Measurements from ENCODE around the gene PTPN21.
"Not testable (repeated sequence)": the region's sequence is repeated elsewhere in the genome, so short reads cannot be mapped to it uniquely, and the experiment has no call there.

The PTPN21 gene

DNA sequence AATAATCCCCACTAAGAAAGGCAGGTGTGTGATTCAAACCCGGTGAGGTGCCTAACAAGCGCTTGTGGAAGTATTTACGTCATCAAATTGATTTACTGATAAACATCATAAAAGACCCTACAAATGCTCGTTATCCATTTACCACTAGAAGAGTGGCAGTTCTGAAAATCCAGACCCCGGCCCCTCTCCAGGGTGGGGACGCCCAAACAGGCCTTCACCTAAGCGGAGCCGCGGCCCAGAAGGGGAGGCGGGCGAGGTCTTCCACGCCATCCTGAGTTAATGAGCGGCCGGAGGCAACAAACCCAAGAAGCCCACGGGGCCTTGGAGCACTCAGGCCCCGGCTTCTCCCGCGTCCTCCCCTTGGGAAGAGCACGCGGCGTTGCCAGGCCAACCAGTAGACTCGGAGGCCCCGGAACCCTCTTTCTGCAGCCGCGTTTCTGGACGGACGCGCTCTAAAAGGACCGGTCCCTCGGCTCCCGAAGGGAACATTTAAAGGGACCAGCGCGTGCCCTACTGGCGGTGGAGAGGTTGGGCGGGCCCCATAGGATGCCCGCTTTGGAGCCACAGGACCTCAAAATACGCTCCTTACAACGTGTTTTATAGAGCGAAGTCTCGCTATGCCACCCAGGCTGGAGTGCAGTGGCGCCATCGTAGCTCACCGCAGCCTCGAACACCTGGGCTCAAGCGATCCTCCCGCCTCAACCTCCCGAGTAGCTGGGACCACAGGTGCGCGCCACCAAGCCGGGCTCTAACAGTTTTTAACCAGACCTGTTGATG, 3.5 kb downstream of the PTPN21 start:
- H3K4me3 ChIP-seq (ENCODE audit: low read length) = peak overlapping the region; percentile 19
- peak overlapping the region; percentile 3 for H3K9ac ChIP-seq (ENCODE audit: low read length)
- H3K9me3 ChIP-seq (ENCODE audit: control insufficient read depth, low read depth, low read length) = no peaks in the 10 kb centered on the region
- H3K27ac ChIP-seq (ENCODE audit: low read length) = no peak overlapping the region
- peaks cover 7% of the 10 kb centered on the region for H3K27me3 ChIP-seq (ENCODE audit: control insufficient read depth, insufficient read depth, low read length)
- peaks cover 19% of the 10 kb centered on the region for H3K36me3 ChIP-seq (ENCODE audit: control insufficient read depth, low read depth, low read length)
- H3K4me1 ChIP-seq (ENCODE audit: control insufficient read depth, low read depth, low read length) = peaks cover 13% of the 10 kb centered on the region

DNA sequence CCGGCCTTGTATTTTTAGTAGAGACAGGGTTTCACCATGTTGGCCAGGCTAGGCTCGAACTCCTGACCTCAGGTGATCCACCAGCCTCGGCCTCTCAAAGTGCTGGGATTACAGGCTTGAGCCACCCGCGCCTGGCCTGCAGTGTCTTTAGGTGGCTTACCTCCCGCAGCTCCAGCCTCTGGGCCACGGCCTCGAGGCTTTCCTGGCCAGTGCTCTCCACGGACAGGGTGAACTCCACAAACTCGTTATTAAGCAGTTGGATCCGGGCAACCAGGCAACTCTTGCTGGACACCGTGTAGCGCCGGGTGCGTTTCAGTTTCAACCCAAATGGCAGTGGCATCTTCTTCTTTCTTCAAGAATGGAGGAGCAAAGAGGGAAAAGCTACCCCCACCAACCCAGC, 4.7 kb downstream of the PTPN21 start:
- Histone ChIP-seq H3K4me1 (ENCODE audit: control insufficient read depth, low read depth, low read length) (peaks cover 1% of the 10 kb centered on the region), H3K4me3 (ENCODE audit: low read length) (no peak overlapping the region), H3K9me3 (ENCODE audit: control insufficient read depth, low read depth, low read length) (no peaks in the 10 kb centered on the region), H3K9ac (ENCODE audit: low read length) (no peak overlapping the region), H3K27me3 (ENCODE audit: control insufficient read depth, insufficient read depth, low read length) (peaks cover 7% of the 10 kb centered on the region), H3K36me3 (ENCODE audit: control insufficient read depth, low read depth, low read length) (peaks cover 19% of the 10 kb centered on the region), H3K27ac (ENCODE audit: low read length) (no peak overlapping the region)

DNA sequence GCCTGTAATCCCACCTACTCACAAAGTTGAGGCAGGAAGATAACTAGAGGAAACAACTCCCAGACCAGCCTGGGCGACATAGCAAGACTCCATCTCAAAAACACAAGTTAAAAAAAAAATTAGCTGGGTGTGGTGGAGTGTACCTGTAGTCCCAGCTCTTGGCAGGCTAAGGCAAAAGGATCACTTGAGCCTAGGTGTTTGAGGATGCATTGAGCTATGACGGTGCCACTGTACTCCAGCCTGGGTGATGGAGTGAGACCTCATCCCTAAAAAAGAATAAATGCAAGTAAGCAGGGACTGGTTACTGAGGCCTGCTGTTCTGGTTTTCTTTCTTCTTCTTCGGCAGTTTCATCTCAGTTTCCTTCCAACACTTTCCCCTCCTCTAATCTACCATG, 7.4 kb downstream of the PTPN21 start:
- H3K27me3 ChIP-seq (ENCODE audit: control insufficient read depth, insufficient read depth, low read length) = no peaks in the 10 kb centered on the region
- no peak overlapping the region for H3K27ac ChIP-seq (ENCODE audit: low read length)
- no peak overlapping the region for H3K9ac ChIP-seq (ENCODE audit: low read length)
- H3K36me3 ChIP-seq (ENCODE audit: control insufficient read depth, low read depth, low read length) = peaks cover 19% of the 10 kb centered on the region
- H3K4me1 ChIP-seq (ENCODE audit: control insufficient read depth, low read depth, low read length) = no peaks in the 10 kb centered on the region
- H3K4me3 ChIP-seq (ENCODE audit: low read length) = no peak overlapping the region
- H3K9me3 ChIP-seq (ENCODE audit: control insufficient read depth, low read depth, low read length) = no peaks in the 10 kb centered on the region

DNA sequence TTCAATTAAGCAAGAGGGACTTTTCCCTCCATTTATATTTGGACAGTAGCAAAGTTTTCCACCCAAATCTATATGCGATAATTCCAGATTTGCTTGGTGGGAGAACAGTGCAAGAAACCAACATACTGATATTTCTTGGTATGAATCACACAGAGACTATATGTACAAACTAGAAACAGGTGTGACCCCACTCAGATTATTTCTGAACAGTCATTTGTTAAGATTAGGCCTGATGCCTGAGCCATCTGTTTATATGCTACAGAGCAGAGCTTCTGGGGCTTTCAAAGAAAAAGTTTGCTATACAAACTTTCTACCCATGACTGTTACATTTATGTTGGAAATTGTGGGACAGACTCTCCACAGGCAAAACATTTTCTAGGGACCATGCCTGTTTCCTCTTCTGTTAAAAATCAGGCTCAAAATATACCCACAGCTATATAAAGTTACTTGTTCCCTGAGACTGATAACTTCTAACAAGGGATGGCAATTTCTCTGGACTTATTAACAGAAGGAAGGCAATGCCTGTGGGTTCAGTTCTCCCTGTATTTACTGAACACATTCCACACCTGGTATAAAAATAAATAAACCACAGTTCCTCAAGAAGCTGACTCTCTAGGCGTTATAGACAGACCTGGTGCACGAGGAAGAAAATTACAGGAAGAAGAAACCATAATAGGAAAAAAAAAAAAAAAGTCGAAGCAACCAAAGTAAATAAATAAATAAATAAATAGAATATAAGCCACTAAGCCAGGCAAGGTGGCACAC, 8.0 kb downstream of the PTPN21 start:
- H3K27ac ChIP-seq (ENCODE audit: low read length) = no peak overlapping the region
- no peak overlapping the region for H3K9ac ChIP-seq (ENCODE audit: low read length)
- no peak overlapping the region for H3K4me3 ChIP-seq (ENCODE audit: low read length)
- no peaks in the 10 kb centered on the region for H3K9me3 ChIP-seq (ENCODE audit: control insufficient read depth, low read depth, low read length)
- H3K36me3 ChIP-seq (ENCODE audit: control insufficient read depth, low read depth, low read length) = peaks cover 19% of the 10 kb centered on the region
- no peaks in the 10 kb centered on the region for H3K4me1 ChIP-seq (ENCODE audit: control insufficient read depth, low read depth, low read length)
- no peaks in the 10 kb centered on the region for H3K27me3 ChIP-seq (ENCODE audit: control insufficient read depth, insufficient read depth, low read length)

DNA sequence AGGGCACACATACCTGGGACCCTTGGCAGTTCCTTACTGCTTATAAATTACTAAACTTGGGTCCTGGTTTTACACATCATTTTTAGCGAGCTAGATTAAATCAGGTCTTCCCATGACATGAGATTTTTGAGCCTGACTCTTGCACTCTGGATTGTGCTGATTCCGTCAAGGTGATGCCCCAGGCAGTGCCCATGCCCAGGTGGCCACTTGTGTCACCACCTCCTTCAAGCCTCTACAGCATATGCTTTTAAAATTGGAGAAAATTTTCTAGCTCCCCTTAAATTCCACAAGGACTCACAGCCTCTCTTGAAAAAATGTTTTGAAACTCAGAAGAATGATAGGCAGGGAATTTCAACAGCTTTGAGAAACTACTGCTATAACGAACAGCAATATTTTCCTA, 9.6 kb downstream of the PTPN21 start:
- no peak overlapping the region for H3K9ac ChIP-seq (ENCODE audit: low read length)
- H3K4me1 ChIP-seq (ENCODE audit: control insufficient read depth, low read depth, low read length) = no peaks in the 10 kb centered on the region
- no peak overlapping the region for H3K4me3 ChIP-seq (ENCODE audit: low read length)
- peaks cover 22% of the 10 kb centered on the region for H3K36me3 ChIP-seq (ENCODE audit: control insufficient read depth, low read depth, low read length)
- H3K9me3 ChIP-seq (ENCODE audit: control insufficient read depth, low read depth, low read length) = no peaks in the 10 kb centered on the region
- no peak overlapping the region for H3K27ac ChIP-seq (ENCODE audit: low read length)
- H3K27me3 ChIP-seq (ENCODE audit: control insufficient read depth, insufficient read depth, low read length) = no peaks in the 10 kb centered on the region

DNA sequence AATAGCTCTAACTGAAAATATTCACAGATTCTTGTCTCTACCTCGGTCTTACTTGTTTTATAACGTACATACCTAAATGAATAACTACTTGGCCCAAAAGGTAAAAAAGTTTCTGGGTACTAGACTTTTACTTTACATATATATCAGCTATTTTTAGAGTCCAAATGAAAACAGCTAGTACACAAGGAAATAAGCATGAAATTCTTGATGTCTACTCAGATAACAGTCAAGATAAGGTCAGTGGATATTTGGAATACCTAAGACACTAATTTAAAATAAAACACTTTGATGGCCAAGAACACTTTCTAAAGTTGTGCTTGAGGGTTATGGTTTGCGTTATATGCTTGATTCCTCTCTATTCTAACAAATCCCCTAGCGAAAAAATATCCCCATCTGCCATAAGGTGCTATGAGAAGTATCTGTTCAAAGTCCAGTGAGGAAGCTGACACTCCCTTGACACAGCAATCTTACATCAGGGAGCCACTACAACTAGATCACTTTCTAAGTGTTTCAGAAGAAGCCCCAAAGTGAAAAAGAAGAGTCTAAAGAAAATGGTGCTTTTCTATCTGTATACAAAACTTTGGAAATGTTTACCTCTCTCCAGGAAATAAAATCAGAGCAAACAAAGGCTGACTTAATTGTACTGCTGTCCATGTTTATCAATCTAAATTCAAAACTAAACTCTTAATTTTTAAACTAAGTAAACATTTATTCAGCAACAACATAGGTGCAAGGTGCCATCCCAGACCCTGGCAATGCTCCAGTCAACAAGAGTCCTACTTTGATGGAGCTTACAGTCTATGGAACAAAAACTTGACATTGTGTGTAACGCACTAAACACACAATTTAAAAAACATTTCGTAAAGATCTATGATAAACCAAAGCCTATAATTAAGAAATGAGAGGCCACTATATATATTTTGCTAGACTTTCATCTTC, 11.7 kb downstream of the PTPN21 start:
- H3K9ac ChIP-seq (ENCODE audit: low read length) = no peak overlapping the region
- no peak overlapping the region for H3K4me3 ChIP-seq (ENCODE audit: low read length)
- no peaks in the 10 kb centered on the region for H3K27me3 ChIP-seq (ENCODE audit: control insufficient read depth, insufficient read depth, low read length)
- no peaks in the 10 kb centered on the region for H3K9me3 ChIP-seq (ENCODE audit: control insufficient read depth, low read depth, low read length)
- H3K36me3 ChIP-seq (ENCODE audit: control insufficient read depth, low read depth, low read length) = peaks cover 15% of the 10 kb centered on the region
- no peak overlapping the region for H3K27ac ChIP-seq (ENCODE audit: low read length)
- H3K4me1 ChIP-seq (ENCODE audit: control insufficient read depth, low read depth, low read length) = no peaks in the 10 kb centered on the region

DNA sequence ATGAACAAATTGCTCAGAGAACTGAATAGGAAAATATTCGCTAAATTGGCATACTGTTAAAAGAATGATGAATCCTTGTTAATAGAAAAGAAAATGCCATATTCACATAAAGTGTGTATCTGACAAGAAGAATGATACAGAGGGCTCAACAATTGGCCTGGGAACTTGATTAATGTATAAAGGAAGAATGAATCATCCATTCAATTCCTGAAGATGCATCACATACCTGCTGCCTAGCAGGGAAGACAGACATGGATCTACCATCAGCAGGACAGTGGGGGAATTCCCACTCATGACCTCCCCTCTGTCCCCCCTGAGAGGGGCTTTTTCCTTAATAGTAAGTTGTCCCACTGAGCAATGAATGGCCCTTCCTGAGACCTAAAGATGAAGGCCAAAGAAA, 13.5 kb downstream of the PTPN21 start:
- Histone ChIP-seq H3K27ac (ENCODE audit: low read length) (no peak overlapping the region), H3K36me3 (ENCODE audit: control insufficient read depth, low read depth, low read length) (peaks cover 6% of the 10 kb centered on the region), H3K4me1 (ENCODE audit: control insufficient read depth, low read depth, low read length) (no peaks in the 10 kb centered on the region), H3K9ac (ENCODE audit: low read length) (no peak overlapping the region), H3K9me3 (ENCODE audit: control insufficient read depth, low read depth, low read length) (no peaks in the 10 kb centered on the region), H3K4me3 (ENCODE audit: low read length) (no peak overlapping the region), H3K27me3 (ENCODE audit: control insufficient read depth, insufficient read depth, low read length) (no peaks in the 10 kb centered on the region)

DNA sequence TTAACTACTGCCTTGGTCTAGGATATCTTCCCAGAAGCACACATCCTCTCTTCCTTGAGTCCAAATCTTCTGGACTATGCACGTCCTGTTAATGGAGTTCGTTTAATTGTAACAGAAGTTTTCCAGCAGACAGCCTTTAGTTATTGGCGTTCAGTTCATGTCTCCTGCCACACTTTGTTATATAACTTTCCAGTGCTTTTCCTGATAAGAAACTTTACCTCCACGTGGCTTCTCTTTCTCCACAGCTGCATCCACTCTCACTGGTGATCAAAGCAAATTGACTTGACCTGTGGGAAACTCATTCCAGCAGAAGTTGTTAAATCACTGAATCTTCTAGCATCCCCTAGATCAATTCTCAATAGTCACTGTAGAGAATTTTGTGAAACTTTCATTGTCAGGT, 19.0 kb downstream of the PTPN21 start:
- Histone ChIP-seq H3K27me3 (ENCODE audit: control insufficient read depth, insufficient read depth, low read length) (no peaks in the 10 kb centered on the region), H3K36me3 (ENCODE audit: control insufficient read depth, low read depth, low read length) (peaks cover 11% of the 10 kb centered on the region), H3K4me3 (ENCODE audit: low read length) (no peak overlapping the region), H3K9me3 (ENCODE audit: control insufficient read depth, low read depth, low read length) (no peaks in the 10 kb centered on the region), H3K4me1 (ENCODE audit: control insufficient read depth, low read depth, low read length) (no peaks in the 10 kb centered on the region), H3K9ac (ENCODE audit: low read length) (no peak overlapping the region), H3K27ac (ENCODE audit: low read length) (no peak overlapping the region)

DNA sequence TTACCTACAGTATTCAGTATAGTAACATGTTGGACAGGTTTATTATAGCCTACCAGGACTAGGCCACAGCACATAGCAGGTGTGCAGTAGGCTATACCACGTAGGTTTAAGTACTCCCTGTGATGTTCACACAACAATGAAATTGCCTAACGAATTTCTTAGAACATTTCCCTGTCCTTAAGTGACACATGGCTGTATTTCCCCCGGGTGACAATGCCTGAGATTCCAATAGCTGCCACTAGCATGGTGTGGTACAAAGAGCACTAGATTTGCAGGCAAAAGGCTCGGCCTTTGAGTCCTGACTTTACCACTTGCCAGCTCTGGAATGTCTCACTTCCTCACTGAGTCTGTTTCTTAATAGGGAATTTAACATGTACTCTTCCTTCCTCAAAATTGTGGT, 19.7 kb downstream of the PTPN21 start:
- H3K9ac ChIP-seq (ENCODE audit: low read length) = no peak overlapping the region
- H3K9me3 ChIP-seq (ENCODE audit: control insufficient read depth, low read depth, low read length) = no peaks in the 10 kb centered on the region
- H3K27me3 ChIP-seq (ENCODE audit: control insufficient read depth, insufficient read depth, low read length) = no peaks in the 10 kb centered on the region
- H3K4me1 ChIP-seq (ENCODE audit: control insufficient read depth, low read depth, low read length) = no peaks in the 10 kb centered on the region
- H3K4me3 ChIP-seq (ENCODE audit: low read length) = no peak overlapping the region
- H3K27ac ChIP-seq (ENCODE audit: low read length) = no peak overlapping the region
- peaks cover 11% of the 10 kb centered on the region for H3K36me3 ChIP-seq (ENCODE audit: control insufficient read depth, low read depth, low read length)

DNA sequence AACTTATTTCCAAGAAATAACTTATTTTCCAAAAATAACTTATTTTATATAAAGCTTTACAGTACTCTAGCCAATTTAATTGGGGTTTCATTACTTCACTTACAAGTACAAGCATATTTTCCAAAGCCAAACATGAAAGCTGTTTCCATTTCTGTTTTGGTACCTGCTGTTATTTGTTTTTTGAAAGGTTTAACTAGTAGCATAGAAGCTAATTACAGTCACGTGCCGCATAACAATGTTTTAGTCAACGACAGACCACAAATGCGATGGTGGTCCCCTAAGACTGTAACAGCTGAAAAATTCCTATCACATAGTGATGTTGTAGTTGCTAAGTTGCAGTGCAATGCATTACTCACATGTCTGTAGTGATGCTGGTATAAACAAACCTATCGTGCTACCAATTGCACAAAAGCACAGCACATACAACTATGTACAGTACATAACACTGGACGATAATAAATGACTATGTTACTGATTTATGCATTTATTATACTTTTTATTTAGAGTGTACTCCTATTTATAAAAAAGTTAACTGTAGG, 21.7 kb downstream of the PTPN21 start:
- H3K9me3 ChIP-seq (ENCODE audit: control insufficient read depth, low read depth, low read length) = no peaks in the 10 kb centered on the region
- H3K27me3 ChIP-seq (ENCODE audit: control insufficient read depth, insufficient read depth, low read length) = no peaks in the 10 kb centered on the region
- H3K36me3 ChIP-seq (ENCODE audit: control insufficient read depth, low read depth, low read length) = peaks cover 8% of the 10 kb centered on the region
- H3K4me3 ChIP-seq (ENCODE audit: low read length) = no peak overlapping the region
- no peak overlapping the region for H3K27ac ChIP-seq (ENCODE audit: low read length)
- no peaks in the 10 kb centered on the region for H3K4me1 ChIP-seq (ENCODE audit: control insufficient read depth, low read depth, low read length)
- no peak overlapping the region for H3K9ac ChIP-seq (ENCODE audit: low read length)

DNA sequence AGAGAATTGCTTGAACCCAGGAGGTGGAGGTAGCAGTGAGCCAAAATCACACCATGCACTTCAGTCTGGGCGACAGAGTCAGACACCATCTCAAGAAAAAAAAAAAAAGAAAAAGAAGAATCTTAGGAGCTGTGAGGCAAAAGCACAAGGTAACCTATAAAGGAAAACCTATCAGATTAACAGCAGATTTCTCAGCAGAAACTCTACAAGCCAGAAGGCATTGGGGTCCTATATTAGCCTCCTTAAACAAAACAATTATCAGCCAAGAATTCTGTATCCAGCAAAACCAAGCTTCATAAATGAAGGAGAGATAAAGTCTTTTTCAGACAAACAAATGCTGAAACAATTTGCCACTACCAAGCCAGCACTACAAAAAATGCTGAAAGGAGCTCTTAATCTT, 24.9 kb downstream of the PTPN21 start:
- not testable (repeated sequence) for H3K4me1 ChIP-seq (ENCODE audit: control insufficient read depth, low read depth, low read length); H3K4me3 ChIP-seq (ENCODE audit: low read length); H3K27ac ChIP-seq (ENCODE audit: low read length); H3K9me3 ChIP-seq (ENCODE audit: control insufficient read depth, low read depth, low read length); H3K27me3 ChIP-seq (ENCODE audit: control insufficient read depth, insufficient read depth, low read length); H3K9ac ChIP-seq (ENCODE audit: low read length); H3K36me3 ChIP-seq (ENCODE audit: control insufficient read depth, low read depth, low read length)
